ENCODE results near the gene SLC35E4.
"Not testable (repeated sequence)": the region's sequence is repeated elsewhere in the genome, so short reads cannot be mapped to it uniquely, and the experiment has no call there.

SLC35E4 gene

DNA sequence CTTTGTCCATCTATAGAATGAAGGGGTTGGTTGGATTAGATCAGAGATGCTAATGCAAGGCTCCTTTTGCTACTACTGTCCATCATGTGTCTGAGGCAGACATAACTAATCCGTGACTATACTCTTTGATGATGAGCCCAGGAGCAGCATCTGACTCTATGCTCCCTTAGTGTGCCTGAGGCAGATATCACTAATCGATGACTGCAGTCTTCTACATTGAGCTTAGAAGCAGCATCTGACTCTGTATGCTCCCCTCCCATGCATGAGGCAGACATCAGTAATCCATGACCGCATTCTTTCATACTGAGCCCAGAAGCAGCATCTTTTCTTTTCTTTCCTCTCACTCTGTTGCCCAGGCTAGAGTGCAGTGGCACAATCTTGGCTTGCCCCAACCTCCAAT is 24.4 kb upstream of the SLC35E4 start:
- no peak for DNase-seq (ENCODE audit: low spot score)

DNA sequence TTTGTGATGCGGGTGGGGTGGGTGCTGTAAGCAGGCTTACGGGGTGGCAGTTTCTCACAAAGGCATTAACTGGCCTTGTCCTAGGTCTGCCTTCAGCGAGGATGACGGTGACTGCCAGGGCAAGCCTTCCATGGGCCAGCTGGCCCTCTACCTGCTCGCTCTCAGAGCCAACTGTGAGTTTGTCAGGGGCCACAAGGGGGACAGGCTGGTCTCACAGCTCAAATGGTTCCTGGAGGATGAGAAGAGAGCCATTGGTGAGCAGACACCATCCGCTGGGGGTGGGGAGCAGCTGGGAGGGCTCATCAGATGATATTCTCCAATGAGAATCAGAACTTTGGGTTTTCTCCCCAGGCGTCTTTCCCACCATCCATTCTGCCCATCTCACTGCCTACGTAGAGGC is 22.8 kb upstream of the SLC35E4 start:
- DNase-seq (ENCODE audit: low spot score), result no peak

DNA sequence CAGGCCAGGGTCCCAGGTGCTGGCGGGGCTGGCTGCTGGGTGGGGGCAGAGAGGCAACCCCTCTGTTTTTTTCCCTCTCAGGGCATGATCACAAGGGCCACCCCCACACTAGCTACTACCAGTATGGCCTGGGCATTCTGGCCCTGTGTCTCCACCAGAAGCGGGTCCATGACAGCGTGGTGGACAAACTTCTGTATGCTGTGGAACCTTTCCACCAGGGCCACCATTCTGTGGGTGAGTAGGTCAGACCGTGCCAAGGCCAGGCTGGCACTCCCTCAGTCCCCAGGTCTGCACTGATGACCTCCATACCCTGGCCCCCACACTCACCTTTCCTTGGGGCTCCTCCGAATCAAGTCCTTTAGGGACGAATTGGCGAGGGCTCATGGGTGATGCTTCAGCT is 21.3 kb upstream of the SLC35E4 start:
- DNase-seq (ENCODE audit: low spot score), result no peak

DNA sequence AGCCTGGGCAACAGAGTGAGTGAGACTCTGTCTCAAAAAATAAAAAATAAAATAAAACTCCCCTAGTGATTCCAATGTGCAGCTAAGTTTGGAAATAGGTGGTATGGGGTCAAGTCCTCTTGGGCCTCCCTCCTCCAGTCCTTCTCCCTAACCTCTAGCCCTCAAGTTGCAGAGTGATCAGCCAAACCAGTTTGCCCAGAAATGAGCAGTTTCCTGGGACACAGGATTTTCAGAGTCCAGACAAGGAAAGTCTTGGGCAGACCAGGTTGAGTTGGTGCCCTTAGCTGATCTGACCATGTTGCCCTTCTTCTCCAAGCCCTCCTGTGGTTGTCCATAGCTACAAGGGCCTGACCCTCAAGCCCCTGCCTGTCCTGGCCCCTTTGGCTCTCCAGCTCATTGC is 20.7 kb upstream of the SLC35E4 start:
- DNase-seq (ENCODE audit: low spot score), result no peak

DNA sequence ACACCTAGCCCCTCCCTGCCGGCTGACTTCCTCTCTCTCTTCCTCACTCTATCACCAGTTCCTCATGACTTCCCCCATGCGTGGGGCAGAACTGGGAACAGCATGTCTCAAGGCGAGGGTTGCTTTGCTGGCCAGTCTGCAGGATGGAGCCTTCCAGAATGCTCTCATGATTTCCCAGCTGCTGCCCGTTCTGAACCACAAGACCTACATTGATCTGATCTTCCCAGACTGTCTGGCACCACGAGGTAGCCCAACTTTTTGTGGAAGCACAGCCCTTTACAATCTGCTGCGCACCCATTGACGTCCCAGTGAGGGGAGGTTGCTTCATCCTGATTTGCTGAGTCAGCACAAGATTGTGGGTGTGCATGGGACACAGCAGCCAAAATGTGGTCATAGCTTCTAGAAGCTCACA is 20.0 kb upstream of the SLC35E4 start:
- DNase-seq (ENCODE audit: low spot score), result no peak

DNA sequence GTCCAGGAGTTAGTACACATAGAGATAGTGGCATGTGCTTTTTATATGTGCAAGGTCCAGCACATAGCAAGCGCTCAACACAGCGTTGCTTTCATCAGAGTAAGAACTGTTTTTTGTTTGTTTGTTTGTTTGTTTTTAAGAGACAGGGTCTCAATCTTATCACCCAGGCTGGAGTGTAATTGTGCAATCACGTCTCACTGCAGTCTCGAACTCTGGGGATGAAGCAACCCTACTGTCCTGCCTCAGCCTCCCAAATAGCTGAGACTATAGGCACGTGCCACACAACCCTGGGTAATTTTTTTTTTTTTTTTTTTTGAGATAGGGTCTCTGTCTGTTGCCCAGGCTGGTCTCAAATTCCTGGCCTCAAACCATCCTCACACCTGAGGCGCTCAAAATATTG is 17.8 kb upstream of the SLC35E4 start:
- DNase-seq (ENCODE audit: low spot score), result no peak

DNA sequence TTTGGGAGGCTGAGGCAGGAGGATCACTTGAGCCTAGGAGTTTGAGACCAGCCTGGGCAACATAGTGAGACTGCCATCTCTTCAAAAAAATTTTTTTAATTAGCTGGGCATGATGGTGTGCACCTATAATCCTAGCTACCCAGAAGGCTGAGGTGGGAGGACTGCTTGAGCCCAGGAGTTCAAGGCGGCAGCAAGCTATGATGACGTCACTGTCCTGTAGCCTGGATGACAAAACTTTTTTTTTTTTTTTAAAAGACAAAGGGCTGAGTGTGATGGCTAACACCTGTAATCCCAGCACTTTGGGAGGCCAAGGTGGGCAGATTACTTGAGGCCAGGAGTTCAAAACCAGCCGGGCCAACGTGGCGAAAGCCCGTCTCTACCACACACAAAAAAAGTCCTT is 15.7 kb upstream of the SLC35E4 start:
- DNase-seq (ENCODE audit: low spot score), result not testable (repeated sequence)

DNA sequence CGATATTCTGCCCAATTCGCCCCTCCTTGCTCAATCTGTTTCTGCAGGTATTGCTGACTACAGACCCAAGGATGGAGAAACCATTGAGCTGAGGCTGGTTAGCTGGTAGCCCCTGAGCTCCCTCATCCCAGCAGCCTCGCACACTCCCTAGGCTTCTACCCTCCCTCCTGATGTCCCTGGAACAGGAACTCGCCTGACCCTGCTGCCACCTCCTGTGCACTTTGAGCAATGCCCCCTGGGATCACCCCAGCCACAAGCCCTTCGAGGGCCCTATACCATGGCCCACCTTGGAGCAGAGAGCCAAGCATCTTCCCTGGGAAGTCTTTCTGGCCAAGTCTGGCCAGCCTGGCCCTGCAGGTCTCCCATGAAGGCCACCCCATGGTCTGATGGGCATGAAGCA is 9.2 kb upstream of the SLC35E4 start:
- DNase-seq (ENCODE audit: low spot score), result no peak

DNA sequence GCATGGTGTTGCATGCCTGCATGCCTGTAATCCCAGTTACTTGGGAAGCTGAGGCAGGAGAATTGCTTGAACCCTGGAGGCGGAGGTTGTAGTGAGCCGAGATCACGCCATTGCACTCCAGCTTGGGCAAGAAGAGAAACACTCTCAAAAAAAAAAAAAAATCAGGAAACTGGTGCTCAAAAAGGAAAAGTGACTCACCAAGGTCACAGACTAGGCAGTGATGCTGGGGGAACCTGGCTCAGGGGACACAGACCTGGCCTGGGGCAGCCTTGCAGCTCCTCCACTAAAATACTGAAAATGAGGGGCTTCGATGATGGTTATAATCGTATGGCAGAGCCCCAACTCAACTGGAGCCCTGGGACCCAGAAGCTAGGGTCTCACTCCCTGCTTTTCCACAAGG is 8.1 kb upstream of the SLC35E4 start:
- DNase-seq (ENCODE audit: low spot score), result no peak

DNA sequence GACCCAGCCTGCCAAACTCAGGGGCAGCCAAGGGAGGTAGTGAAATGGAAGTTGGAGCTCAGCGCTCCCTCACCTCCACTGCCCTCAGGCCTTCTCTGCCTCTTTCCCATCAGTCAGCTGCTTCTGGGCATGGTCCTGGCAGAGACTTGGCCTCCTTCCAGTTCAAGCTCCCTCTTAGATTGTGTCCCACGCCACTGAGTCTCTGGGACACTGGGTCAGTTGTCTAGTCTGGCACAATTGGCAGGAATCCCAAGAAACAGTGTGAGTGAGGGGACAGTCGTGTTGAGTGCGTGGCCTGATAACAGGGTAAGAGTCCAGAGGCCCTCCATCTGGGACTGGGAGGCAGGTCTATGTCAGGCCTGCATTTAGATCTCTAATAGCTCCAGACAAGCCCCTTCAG is 7.1 kb upstream of the SLC35E4 start:
- no peak for DNase-seq (ENCODE audit: low spot score)

DNA sequence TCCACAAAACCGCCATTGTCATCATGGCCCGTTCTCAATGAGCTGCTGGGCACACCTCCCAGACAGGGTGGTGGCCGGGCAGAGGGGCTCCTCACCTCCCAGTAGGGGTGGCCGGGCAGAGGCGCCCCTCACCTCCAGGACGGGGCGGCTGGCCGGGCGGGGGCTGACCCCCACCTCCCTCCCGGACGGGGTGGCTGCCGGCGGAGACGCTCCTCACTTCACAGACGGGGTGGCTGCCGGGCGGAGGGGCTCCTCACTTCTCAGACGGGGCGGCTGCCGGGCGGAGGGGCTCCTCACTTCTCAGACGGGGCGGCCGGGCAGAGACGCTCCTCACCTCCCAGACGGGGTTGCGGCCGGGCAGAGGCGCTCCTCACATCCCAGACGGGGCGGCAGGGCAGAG is 4.1 kb upstream of the SLC35E4 start:
- not testable (repeated sequence) for DNase-seq (ENCODE audit: low spot score)

DNA sequence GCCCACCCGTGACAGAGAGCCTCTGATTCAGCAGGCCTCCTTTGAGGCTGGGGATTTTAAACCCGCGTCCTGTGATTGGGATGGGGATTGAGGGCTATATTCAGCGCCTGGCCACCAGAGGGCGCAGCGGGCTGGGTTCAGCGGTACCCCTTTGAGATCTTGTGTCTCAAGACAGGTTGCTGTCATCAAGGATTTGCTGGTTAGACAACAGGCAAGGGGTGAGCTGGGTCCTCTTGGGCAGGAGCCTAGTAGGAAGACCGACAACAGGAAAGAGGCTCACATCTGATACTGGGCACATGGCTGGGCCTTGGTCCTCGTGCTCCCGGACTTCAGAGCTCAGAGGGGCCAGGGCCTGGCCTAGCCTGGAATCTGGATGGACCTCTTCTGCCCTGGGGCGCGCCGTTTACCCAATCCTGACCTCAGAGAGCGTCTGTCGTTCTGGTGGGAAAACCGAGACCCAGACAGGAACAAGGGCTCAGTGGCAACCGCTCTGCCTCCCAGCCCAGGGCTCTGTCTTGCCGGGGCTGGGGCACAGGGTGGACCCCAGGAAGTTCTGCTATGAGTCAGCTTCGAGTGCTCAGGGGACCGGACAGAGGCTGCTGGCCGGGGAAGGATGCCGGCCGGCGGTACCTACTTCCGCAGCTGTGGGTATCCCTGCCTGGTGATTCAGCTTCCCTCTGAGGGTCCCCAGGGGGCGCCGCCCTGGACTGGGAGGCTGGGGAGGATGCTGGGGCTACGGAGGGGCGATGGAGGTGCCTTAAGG is 929 bp upstream of the SLC35E4 start:
- peak; percentile 90 for DNase-seq (ENCODE audit: low spot score)

DNA sequence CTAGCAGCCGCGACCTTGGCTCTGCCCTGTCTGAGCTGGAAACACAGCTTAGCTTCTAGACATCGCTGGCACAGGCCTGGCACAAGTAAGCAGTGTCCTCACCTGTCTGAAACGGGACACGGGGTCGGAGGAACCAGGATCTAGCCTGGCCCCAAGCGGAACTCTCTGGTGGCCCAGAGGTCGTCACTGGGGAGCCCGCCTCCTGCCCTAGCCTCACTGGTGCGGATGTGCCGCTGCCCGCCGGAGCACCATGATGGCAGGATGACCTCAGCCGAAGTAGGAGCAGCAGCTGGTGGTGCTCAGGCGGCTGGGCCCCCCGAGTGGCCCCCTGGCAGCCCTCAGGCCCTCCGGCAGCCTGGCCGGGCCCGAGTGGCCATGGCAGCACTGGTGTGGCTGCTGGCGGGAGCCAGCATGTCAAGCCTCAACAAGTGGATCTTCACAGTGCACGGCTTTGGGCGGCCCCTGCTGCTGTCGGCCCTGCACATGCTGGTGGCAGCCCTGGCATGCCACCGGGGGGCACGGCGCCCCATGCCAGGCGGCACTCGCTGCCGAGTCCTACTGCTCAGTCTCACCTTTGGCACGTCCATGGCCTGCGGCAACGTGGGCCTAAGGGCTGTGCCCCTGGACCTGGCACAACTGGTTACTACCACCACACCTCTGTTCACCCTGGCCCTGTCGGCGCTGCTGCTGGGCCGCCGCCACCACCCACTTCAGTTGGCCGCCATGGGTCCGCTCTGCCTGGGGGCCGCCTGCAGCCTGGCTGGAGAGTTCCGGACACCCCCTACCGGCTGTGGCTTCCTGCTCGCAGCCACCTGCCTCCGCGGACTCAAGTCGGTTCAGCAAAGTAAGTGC is 871 bp downstream of the SLC35E4 start:
- peak; percentile 47 for DNase-seq (ENCODE audit: low spot score)

DNA sequence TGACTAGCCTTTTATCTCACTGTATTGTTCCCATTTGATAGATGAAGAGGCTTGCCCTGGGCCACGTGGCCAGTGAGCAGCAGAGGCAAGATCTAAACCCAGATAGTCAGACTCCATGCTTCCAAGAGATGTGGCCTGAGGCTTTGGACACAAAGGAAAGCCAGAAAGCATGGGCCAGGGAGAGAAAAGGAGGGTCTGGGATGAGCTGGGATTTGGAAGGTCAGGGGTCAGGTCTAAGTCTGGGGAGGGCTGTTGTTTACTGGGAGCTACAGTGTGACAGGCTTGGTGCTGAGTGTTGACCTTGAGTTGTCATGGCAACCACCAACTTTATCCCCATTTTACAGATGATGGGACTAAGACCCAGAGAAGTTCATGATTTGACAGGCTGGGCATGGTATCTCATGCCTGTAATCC is 2.1 kb downstream of the SLC35E4 start:
- peak; percentile 41 for DNase-seq (ENCODE audit: low spot score)

DNA sequence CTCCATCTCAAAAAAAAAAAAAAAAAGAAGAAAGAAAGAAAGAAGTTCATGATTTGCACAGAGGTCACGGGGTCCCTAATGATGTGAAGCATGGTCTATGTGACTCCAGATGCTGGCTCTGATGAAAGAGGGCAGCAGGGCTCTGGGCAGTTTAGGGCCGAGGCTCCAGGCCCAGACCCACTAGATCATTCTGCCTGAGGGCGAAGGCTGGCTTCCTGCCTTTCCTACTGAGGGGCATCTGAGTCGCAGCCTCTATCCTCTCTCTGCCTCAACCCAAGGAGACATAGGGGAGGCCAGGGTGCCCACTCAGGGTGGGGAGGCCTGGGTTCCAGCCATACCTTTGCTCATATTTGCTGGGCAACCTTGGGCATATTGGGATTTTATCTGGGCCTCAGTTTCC is 4.8 kb downstream of the SLC35E4 start:
- DNase-seq (ENCODE audit: low spot score), result no peak

DNA sequence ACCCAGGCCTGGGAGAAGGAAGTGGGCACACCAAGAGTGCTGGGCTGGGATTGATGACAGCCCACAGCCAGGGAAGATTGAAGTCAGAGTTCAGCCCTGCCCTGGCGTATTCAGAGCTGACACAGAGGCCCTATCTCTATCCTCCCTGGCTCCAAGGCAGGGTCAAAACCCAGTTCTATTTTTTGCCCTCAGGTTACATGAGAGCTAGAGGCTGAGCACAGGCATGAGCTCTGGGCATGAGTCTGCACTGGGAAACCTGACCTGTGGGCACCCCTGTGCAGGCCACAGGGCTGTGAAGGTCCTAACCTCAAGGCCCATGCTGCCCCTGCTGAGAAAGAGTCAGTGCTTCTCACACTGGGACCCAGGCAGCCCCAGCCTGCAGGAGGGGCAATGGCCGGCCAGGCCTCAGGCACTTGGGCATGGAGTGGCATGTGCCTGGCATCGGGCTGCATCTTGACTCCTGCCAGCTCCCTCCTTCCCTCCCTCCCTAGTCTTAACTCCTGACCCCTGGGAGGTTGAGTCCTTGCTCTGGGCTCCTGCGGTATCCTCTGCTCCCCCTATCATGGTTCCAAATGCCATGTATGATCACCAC is 5.4 kb downstream of the SLC35E4 start:
- DNase-seq (ENCODE audit: low spot score), result no peak

DNA sequence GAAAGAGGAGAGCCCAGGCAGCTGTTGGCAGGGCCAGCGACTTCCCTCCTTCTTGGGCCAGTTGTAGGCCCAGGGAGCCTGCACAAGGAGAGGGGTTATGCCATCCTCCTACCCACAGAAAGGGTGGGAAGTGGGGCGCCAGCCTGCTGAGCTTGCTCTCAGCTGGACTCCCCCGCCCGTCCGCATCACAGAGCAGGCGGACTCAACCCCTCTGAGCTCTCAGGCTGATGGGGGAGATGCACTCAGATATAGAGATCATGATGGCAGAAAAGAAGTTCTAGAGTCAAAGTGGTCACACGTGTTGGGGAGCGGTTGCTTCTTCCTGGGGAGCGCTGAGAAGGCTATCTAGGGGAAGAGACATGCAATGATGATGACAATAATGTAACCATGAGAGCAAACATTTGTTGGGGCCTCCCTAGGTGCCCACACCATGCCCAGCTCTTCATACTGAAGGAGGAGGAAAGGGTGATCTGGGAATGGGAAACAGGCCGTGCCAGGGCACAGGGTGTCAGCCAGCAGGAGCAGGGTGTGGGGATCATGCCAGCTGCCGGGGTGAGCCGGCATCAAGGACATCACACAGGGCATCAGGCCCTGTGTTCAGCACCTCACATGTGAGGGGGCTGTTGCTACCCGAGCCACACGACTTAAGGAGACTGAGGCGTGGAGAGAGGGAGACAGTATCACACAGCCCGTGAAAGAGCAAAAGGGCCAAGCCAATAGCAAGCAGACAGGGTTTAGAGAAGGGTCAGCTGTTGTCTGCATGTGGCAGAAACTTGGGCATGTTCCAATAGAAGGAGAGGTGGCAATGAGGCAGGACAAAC is 7.7 kb downstream of the SLC35E4 start:
- no peak for DNase-seq (ENCODE audit: low spot score)

DNA sequence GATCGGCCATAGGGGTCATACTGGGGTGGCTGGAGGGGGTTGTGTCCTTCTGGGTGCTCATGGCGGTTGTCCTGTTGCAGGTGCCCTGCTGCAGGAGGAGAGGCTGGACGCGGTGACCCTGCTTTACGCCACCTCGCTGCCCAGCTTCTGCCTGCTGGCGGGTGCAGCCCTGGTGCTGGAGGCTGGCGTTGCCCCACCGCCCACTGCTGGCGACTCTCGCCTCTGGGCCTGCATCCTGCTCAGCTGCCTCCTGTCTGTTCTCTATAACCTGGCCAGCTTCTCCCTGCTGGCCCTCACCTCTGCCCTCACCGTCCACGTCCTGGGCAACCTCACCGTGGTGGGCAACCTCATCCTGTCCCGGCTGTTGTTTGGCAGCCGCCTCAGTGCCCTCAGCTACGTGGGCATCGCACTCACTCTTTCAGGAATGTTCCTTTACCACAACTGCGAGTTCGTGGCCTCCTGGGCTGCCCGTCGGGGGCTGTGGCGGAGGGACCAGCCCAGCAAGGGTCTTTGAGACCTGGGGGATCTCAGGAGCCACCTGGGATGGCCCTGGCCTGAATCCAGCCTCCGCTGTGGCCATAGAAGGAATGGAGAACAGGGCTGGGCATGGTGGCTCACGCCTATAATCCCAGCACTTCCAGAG is 11.1 kb downstream of the SLC35E4 start:
- no peak for DNase-seq (ENCODE audit: low spot score)

DNA sequence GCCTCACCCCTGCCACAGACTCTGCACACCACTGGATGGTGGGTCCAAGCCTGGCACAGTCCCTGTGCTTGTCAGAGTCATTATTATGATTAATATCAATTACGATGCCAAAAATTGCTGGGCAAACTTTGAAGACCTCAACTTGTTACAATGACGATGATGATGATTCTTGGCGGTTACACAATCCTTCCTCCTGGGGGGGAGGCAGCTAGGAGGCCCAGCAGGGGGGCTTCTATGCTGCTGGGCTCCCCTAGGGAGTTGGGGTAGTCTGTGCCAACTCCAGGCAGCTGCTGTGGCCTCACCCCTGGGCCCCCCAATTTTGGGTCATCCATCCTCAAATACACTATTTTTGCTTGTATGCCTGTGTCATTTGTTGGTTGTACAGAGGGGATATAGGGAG is 12.0 kb downstream of the SLC35E4 start:
- no peak for DNase-seq (ENCODE audit: low spot score)

DNA sequence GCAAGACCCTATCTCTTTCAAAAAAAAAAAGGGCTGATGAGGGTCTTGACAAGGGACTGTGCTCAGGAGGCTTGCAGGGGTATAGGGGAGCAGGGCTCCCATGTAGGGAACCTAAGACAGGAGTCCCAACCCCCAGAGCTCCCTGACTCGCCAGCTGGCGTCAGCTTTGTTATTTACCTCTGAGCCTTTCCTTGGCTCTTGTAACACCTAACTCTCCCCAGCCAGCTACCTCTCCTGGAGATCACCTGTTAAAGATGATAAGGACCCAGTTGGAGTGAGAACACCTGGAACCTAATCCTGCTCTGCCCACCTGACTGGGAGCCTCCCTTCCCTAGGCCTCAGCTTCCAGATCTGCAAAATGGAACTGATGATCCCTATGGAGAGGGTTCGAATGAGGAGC is 13.2 kb downstream of the SLC35E4 start:
- no peak for DNase-seq (ENCODE audit: low spot score)

DNA sequence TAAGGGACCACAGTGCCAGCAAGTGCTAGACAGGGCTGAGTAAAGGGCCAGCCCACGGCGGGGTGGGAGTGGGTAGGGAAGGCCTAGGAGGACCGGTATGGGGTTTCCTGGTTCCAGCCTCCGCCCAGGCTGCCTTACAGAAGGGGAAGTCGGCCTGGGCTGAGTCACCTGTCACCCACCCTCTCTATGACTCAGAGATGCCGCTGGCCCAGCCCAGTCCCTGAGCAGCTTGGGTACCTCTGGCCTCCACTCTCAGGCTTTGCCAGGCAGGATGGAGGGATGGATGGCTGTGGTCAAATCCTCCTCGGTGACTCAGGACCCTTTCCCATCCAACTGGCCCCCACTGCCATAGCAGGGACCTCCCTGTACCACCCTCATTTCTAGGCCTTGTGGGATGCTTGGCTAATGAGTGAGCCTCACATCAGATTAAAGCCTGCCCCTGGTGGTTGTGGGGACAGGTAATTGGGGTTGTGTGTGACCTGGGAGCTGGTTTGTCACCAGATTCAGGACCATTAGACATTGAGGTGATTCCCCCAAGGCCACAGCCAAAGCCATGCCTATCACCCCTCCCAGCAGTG is 13.9 kb downstream of the SLC35E4 start:
- DNase-seq (ENCODE audit: low spot score), result no peak
